Left ventricle myocardium superior (tissue), 1 donor: Measurements from ENCODE around the gene HTR3C. TPM values are rescaled to one million over a fixed set of nuclear protein-coding genes. Genes with fewer than 3 reads are reported as not detected.
"Not testable (repeated sequence)": the region's sequence is repeated elsewhere in the genome, so short reads cannot be mapped to it uniquely, and the experiment has no call there.

Experiments
- ATAC-seq: fragments of 200-7000 bp; cut with Tn5 transposase; one replicate; pipeline ENCODE4 v1.9.1; 2020; ENCODE audit warnings: mild to moderate bottlenecking, moderate library complexity
- DNase-seq: peaks from one replicate; pipeline ENCODE4 v3.0.0-alpha.2; 2020
- intact Hi-C: fragments of 100-400 bp; cut with micrococcal nuclease; formaldehyde crosslinking; loops from one replicate; pipeline ENCODE4 v1.11.0; 2022
- long read RNA-seq: library from polyadenylated mRNA; unstranded; transcript quantifications from one replicate; pipeline ENCODE4 v2.0.0, GENCODE V29; 2021
- total RNA-seq: library from RNA; stranded (reverse); fragmentation: NEBNext Ultra II Directional; extraction: Animal tissue kit (Norgen Biotek cat#: 25700); gene quantifications from one replicate; pipeline ENCODE4 v1.2.1, GENCODE V29; 2021
- donor health status: DM: no; HTN: yes; CAD: no; lungs with severe emphysema.

The HTR3C gene, protein sequence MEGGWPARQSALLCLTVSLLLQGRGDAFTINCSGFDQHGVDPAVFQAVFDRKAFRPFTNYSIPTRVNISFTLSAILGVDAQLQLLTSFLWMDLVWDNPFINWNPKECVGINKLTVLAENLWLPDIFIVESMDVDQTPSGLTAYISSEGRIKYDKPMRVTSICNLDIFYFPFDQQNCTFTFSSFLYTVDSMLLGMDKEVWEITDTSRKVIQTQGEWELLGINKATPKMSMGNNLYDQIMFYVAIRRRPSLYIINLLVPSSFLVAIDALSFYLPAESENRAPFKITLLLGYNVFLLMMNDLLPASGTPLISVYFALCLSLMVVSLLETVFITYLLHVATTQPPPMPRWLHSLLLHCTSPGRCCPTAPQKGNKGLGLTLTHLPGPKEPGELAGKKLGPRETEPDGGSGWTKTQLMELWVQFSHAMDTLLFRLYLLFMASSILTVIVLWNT
- not detected for total RNA-seq
- long read RNA-seq: 0 reads

DNA sequence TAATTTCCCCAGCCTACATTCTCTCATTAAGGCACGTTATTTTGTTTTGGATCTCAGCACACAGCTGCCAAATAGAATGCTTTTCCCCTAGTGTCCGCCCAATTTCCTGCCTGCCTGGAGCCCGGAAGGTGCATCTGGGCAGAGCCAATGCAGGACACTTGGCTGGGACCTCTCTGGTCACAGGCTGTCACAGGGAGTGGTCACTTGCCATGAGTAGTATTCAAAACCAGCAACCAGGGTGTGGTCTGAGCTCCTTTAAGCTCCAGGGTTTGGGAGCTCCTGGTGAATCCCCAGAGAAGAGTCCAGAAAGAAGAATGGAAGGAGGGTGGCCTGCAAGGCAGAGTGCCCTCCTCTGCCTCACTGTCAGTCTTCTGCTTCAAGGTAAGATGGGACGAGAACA lies at the start of gene HTR3C:
TSS of gene HTR3C (plus strand) at position 281 of the 400 bp plus-strand sequence. CDS start at position 315, 34 bp downstream.
- ATAC-seq: no peak
- intact Hi-C loops: no loop called here
- DNase-seq: no peak

DNA sequence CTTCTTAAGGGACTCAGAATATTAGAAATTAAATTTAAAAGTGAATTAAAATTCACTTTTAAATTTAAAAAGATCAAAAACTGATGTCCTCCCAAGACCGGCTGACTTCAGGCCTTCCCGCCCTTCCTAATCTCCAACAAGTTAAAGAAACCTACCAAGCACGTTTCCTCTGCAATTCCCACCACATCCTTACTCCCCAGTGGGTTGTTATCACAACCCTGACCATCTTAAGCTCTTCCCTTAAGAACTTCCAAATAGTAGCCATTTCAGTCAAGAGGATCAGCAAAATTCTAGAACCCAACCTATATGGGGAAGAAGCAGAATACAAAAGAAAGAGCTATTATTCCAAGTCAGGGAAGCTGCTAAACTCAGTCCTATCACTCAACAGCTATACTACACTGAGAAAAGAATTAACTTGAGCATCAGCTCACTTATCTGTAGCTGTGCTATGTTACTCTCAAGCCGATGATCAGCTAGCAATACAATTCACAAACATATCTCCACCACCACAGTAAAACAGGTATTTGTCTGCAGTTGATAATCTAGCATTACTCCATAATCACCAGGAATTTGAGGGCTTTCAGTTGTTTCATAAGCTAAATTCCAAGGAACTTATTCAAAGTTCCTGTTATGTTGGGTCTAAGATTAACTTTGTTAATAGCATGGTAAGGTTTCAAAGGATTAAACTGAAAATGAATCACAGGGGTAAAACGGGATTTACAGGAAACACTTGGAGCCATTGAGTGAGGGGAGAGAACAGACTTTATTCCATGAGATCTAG lies 49.5 kb upstream of the HTR3C start:
- DNase-seq: no peak
- intact Hi-C loops: no loop called here
- no peak for ATAC-seq

DNA sequence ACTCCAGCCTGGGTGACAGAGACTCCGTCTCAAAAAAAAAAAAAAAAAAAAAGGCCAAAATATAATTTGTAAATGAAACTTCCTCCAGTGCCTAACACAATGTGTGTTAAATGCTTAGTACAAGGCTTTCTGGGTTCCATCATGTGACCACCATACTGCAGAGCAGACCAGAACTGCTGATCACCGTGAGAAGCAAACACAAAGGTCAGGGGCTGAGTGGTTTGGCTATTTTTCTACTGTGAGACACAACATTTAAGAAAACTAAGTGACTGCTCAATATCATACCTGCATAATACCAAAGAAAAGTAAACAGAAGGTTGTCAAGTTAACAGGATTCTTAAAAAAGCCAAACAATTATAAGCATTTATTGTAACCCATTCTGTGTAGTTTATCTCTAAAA lies 48.4 kb upstream of the HTR3C start:
- intact Hi-C loops: no loop called here
- ATAC-seq (peak; percentile 44), DNase-seq (no peak)

DNA sequence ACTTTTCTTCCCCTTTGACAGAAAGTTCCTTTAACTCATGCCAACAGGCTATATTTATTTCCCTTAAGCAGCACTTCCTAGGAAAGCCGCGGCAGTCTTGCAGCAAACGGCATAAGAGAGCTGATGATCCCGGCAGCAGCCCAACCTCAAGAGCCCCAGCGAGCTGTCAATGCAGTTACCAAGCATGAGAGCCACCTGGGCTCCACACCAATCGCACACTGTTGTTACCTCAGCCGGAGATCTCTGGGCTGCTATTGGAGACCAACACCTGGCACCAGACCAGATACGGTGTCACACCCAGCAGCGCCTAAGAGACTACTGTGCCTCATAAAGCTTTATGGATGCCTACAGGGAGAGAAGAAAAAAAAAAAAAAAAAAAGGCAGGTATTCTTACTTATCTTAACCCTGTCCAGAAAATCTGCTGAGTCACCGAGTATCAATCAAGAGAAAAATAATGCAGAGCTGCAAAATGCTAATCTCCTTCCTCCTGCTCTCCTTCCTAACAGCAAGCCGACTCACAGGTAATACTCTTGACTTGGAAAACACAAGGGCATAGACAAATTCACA lies 46.8 kb upstream of the HTR3C start:
- DNase-seq: peak; percentile 77
- intact Hi-C loops: no loop called here
- ATAC-seq: peak; percentile 79

DNA sequence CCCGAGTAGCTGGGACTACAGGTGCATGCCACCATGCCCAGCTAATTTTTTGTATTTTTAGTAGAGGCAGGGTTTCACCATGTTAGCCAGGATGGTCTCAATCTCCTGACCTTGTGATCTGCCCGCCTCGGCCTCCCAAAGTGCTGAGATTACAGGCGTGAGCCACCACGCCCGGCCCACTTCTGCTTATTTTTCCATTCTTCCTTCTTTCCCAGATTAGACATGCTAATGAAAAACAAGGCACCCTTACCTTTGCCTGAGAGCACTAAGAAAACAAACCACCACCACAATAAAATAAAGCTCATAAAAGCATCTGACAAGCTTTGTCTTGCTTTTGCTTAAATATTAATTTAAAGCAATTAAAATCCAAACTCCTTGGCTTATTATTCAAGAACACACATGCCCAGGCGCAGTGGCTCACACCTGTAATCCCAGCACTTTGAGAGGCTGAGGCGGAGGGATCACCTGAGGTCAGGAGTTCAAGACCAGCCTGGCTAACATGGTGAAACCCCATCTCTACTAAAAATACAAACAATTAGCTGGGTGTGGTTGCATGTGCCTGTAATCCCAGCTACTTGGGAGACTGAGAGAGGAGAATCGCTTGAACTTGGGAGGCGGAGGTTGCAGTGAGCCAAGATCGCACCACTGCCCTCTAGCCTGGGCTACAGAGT lies 45.6 kb upstream of the HTR3C start:
- ATAC-seq, intact Hi-C loops: not testable (repeated sequence)

DNA sequence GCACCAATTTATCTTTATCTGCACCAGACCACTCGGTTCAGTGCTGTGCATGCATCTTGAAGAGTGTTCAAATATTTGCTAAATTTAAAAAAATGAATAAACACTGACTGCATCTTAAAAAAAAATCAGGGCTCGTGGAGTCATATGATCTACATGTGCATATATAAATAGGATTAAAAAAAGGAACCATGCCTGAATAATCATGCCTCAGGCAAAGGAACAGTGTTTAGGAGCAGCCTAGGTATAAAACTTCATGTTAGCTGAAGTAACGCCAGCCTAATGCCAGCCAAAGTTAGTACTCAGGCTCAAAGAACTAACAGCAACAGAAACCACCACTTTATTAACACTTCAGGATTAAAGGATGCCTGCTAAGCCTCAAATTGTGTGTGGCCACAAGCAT lies 44.7 kb upstream of the HTR3C start:
- intact Hi-C loops: no loop called here
- no peak for ATAC-seq
- DNase-seq: no peak

More for the DNA sequence above, 45.6 kb upstream of the HTR3C start:
- not testable (repeated sequence) for DNase-seq

DNA sequence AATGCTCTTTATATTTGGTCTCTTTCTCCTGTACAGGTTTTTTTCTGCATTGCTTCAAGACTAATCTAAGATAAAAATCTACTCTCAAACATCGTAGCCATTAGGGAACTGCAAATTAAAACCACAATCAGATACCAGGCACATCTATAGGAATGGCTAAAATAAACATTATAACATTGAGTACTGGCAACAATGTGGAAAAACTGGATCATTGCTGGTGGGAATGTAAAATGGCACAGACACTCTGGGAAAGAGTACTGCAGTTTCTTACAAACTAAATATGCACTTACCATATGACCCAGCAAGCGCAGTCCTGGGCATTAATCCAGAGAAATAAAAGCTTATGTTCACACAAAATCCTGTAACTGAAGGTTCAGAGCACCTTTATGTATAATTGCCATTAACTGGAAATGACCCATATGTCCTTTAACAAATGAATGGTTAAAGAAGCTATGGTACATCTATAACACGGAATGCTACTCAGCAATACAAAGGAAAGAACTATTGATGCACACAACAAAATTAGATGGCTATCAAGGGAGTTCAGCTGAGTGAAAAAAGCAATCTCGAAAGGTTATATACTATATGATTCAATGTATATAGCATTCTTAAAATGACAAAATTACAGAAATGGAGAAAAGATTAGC lies 41.5 kb upstream of the HTR3C start:
- intact Hi-C loops: no loop called here
- DNase-seq (no peak), ATAC-seq (no peak)

DNA sequence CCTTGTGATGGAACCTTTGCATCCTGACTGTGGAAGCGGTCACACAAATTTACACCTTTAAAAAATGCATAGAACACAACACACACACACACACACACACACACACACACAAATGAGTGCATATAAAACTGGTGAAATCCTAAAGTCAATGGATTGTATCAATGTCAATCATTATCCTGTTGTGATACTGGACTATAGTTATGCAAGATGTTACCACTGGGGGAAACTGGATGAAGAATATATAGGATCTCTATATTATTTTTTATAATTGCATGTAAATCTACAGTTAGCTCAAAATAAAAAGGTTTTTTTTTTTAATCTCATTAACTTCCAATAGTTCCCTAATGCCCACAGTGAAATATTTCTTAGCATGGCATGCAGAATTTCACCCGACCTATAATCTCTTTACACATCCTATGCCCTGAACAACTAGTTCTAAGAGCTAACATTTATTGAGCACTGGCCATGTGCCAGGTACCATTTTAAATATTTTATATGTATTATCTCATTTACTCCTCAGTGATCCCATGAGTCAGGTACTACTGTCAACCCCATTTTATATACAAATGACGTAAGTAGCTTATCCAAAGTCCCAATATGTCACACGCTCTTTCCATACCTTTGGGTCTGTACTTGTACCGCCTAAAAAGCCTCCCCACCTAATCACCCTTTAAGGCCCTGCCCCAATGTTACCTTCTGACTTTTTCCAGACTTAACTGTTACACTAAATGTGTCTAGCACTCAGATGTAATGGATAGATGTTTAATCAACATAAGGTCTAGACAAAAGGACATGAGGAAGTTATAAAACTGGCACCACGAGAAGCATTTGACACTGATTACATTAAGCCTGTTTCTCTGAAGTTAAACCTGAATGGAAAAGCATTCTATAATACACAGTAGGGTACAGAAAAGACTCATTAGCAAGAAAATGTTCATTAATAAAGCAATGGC lies 40.6 kb upstream of the HTR3C start:
- intact Hi-C loops: no loop called here
- DNase-seq (no peak), ATAC-seq (no peak)

DNA sequence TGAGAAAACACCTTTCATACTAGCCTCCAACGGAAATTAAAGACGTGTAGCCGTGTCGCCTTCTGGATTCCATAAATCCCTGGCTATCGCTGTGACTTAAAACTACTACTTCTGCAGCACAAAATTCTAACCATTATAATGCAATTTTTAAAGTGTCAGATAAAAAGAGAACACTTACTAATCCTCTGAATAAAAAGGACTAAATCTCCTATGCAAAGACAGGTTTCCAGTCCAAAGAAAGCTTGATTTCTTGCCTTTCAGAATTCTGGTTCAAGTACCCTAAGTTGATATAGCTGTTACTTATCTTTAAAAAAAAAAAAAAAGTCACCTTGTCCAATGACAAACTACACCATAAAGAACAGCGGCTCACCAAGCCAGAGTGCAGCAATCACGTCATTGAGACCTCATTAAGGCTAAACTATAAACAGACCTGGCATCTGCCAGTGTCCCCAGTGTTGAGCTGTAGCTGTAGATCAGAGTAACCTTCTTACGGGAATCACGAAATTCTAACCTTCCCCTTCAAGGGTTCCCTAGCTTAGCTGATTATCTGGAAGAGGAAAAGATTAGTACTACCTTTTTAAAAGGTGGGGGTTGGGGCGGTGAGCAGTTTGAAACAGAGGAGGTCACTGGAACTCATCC lies 37.3 kb upstream of the HTR3C start:
- peak; percentile 62 for ATAC-seq
- peak; percentile 47 for DNase-seq
- intact Hi-C loops: no loop called here

DNA sequence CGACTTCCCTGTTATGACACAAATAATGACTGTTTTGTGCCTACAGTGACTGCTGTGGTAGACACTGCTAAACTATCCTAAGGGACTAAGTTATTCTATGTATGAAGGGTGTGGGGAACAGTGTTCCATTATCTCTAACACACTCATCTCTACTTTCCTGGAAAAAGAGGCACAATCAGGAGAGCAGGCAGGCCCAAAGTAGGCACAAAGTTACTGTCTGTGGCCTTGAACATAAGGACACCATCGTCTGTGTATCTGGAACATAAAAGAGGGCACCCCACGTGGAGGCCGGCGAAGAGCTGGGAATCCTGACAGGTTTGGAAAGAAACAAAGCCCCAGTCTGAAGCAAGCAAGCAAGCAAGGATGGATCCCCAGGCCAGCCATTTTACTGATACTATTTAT lies 36.7 kb upstream of the HTR3C start:
- intact Hi-C loops: no loop called here
- ATAC-seq: no peak
- peak; percentile 31 for DNase-seq

DNA sequence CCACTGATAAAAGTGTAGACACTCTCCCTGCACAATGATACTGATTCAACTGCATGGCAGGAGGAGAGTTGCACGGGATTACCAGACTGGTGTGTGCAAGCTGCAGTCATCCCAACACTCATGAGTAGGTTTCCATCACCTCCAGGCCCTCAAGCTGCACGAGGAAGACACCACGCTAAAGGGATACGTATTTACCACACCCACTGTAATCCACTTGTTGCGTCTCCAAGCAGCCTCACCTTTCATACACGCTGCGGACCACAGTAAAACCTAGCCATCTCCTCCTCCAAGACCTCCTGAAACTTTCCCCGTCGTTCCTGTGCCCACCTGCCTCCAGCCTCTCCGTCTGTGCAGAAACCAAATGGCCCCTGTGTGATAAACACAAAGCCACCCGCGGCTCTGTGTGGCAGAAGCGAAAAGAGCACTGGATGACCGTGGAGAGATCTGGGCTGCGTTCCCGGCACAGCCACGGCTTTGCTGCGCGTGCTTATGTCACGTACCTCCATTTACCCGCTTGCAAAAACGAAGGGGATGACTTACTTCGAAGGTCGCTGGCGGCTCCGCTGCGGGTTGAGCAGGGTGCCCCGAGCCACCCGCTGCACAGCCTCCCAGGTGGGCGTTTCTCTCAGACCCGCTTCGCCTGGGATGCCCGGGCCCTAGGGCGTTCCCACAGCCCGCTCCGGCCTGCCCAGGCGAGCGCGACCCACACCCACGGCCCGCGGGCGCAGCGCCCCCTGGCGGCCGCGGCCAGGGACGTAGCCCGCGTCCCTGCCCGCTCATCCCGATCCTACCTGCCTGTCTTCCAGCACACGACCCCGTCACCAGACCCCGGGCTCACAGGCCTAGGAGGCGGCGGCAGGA lies 35.8 kb upstream of the HTR3C start:
- intact Hi-C loops: no loop called here
- ATAC-seq (peak; percentile 89), DNase-seq (peak; percentile 84)

DNA sequence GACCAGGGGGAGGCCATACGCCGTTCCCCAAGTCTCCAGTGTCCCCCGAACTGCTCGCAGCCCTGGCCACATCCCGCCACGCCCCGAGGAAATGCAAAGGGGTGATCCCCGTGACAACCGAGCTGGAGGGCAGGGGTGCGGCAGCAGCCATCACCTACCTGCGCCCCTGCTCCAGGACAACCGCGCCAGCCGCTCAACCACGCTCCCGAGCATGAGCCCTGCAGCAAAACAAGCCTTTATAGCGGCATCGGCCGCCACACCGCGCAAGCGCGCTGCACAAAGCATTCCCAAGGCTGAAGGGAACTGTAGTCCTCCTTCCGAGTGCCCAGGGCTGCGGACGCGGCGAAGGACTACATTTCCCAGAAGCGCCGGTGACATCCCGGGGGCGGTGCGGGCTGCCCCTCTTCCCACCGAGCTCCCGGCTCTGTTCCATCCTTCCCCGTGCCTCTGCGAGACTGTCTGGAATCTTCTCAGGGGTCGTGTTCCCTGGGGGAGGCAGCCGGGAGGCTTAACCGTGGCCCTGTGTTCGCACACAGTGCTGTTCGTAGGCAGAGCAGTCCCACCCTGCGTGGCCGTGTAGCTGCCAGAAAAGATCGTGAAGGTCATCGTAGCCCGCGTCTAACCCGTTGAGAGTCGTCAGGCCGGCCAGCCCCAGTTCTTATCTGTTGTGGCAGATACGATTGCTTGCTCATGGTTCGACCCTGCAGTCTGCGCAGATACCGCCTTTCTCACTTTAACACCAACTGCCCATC lies 35.0 kb upstream of the HTR3C start, which contains the start of gene ABCC5:
TSS of gene ABCC5 (minus strand) at position 213 of the 752 bp plus-strand sequence. CDS start 3,492 bp downstream, outside the sequence.
- ATAC-seq: peak; percentile 96
- DNase-seq: peak; percentile 96
- intact Hi-C loops: no loop called here

DNA sequence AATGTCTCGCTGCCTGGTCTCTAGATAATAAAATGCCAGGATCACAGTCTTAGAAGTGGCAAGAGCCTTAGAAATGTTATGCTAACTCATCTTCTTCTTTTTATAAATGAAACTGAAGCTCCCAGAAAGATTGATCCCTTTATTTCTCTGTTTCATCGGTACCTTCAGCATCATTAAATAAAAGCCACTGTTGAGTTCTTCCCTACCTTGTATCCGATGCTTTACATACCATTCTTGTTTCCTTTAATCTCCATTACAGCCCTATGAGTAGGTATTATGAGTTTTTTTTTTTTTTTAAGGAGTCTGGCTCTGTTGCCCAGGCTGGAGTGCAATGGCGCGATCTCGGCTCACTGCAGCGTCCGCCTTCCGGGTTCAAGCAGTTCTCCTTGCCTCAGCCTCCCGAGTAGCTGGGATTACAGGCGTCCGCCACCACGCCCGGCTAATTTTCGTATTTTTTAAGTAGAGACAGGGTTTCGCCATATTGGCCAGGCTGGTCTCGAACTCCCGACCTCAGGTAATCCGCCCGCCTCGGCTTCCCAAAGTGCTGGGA lies 34.3 kb upstream of the HTR3C start:
- ATAC-seq (no peak), DNase-seq (no peak)
- intact Hi-C loops: no loop called here

DNA sequence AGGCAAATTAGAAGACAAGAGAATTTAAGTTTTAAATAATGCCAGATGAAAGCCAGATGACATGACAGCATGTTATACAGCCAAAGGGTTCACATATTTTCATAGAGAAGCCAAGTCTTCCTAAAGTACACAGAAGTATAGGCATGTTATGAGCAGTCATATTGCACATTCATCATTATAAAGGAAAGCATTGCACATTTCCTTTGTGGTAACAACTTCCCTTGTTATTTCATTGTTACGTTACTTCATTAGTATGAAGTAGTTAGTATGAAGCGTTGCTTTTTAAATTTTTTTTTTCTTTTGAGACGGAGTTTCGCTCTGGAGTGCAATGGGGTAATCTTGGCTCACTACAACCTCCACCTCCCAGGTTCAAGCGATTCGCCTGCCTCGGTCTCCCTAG lies 30.5 kb upstream of the HTR3C start:
- intact Hi-C loops: no loop called here
- DNase-seq (no peak), ATAC-seq (no peak)

DNA sequence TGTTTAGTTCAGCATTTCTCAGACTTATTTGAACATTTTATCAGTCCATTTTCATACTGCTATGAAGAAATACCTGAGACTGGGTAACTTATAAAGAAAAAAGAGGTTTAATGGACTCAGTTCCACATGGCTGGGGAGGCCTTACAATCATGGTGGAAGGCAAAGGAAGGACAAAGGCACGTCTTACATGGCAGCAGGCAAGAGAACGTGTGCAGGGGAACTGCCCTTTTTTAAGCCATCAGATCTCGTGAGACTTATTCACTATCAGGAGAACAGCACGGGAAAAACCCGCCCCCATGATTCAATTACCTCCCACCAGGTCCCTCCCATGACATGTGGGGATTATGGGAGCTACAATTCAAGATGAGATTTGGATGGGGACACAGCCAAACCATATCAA lies 27.6 kb upstream of the HTR3C start:
- intact Hi-C loops, DNase-seq, ATAC-seq: not testable (repeated sequence)
